ENCODE measurements around the gene STARD13. TPM values are rescaled to one million over a fixed set of nuclear protein-coding genes. Genes with fewer than 3 reads are reported as not detected.

STARD13 gene
- polyA plus RNA-seq, 1 experiment, result 21.2 TPM

DNA sequence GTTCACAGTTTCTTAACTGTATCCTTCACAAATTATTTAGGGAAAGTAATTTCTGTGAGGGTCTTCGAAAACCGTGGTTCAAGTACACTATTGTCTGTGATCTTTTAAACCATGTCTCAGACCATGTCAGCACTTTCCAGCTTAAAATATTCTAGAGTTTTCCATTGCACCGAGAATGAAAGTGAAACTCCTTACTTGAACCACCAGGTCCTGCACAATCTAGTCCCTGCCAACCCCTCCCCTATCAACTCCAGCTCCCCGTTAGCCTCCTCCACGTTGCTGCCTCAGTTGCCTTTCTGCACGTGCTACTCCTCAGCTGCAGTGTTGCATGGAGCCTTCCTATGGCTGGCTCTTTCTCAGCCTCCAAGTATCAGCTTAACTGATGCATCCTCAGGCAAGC is 7.2 kb upstream of the STARD13 start:
- DNase-seq (ENCODE audit: low read depth), result no peak
- CTCF ChIA-PET, result interaction anchor here (1.3 kb wide), 1 partner anchor 17 kb away, joined by 4 read pairs; no protein-coding TSS in a partner anchor
- H3K4me3 ChIP-seq (ENCODE audit: low read depth, low read length), result no peak overlapping the region
- no peaks in the 10 kb centered on the region for H3K36me3 ChIP-seq (ENCODE audit: control insufficient read depth, insufficient read depth, low read length)
- TF ChIP-seq, protein P1, sequence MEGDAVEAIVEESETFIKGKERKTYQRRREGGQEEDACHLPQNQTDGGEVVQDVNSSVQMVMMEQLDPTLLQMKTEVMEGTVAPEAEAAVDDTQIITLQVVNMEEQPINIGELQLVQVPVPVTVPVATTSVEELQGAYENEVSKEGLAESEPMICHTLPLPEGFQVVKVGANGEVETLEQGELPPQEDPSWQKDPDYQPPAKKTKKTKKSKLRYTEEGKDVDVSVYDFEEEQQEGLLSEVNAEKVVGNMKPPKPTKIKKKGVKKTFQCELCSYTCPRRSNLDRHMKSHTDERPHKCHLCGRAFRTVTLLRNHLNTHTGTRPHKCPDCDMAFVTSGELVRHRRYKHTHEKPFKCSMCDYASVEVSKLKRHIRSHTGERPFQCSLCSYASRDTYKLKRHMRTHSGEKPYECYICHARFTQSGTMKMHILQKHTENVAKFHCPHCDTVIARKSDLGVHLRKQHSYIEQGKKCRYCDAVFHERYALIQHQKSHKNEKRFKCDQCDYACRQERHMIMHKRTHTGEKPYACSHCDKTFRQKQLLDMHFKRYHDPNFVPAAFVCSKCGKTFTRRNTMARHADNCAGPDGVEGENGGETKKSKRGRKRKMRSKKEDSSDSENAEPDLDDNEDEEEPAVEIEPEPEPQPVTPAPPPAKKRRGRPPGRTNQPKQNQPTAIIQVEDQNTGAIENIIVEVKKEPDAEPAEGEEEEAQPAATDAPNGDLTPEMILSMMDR (IDR thresholded peaks at IDR 0.05; ENCODE audit: insufficient read depth, low read depth, low read length), result no peak
- POLR2A ChIA-PET, result no interaction called here
- no peaks in the 10 kb centered on the region for H3K27me3 ChIP-seq (ENCODE audit: control insufficient read depth, insufficient read depth, low read length)

DNA sequence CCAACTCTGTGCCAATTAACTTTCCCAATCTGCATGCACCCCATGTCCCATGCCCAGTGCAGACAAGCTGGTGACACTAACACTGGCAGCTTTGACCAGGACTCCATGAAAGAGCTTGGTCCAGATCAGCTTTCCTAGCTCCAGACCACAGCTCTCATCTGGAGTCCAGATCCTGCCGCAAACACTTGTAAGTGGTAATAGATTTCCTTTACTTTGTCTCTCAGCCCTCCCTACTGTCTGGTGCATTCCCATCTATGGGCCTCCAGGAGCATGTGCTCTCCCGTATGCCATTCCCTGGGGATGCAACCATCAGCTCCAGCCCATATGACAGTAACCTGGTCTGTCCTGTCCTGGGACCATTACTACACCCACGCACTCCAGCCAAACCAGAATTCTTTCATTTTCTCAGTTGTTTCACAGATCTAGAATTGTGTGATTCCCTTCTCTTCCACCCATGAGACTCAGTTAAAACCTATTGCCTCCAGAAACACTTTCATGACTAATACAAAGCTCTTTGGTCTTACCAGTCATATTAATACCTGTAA is 4.9 kb upstream of the STARD13 start:
- ChIA-PET CTCF (interaction anchor here (0.6 to 1.6 kb wide), 5 partner anchors 11 to 469 kb away, joined by 3 to 5 read pairs (median 3); no protein-coding TSS in a partner anchor), POLR2A (interaction anchor here (0.6 kb wide), 2 partner anchors 85 to 219 kb away, joined by 3 read pairs; no protein-coding TSS in a partner anchor)
- TF ChIP-seq, protein P1 (IDR thresholded peaks at IDR 0.05; ENCODE audit: insufficient read depth, low read depth, low read length), result no peak
- no peaks in the 10 kb centered on the region for H3K36me3 ChIP-seq (ENCODE audit: control insufficient read depth, insufficient read depth, low read length)
- H3K4me3 ChIP-seq (ENCODE audit: low read depth, low read length), result no peak overlapping the region
- H3K27me3 ChIP-seq (ENCODE audit: control insufficient read depth, insufficient read depth, low read length), result no peaks in the 10 kb centered on the region
- DNase-seq (ENCODE audit: low read depth), result no peak

DNA sequence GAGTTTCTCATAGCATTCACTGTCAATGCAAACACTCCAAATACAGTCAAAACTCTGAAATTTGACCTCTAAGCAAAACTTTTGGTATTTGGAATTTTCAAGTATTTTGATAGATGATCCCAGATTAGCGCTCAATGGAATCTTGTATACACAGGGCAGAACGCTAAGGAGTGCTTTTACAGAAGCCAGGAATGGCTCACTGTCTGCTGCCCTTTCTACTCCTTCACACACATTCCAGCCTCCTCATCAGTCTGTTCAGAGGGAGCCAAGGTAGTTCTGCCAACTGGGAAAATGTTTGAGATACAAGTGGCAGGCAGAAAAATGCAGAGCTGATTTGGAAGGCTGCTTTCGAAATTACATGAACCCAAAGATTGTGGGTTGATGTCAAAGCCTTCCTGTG is 4.4 kb upstream of the STARD13 start:
- Histone ChIP-seq H3K36me3 (ENCODE audit: control insufficient read depth, insufficient read depth, low read length) (no peaks in the 10 kb centered on the region), H3K27me3 (ENCODE audit: control insufficient read depth, insufficient read depth, low read length) (no peaks in the 10 kb centered on the region), H3K4me3 (ENCODE audit: low read depth, low read length) (no peak overlapping the region)
- TF ChIP-seq, protein P1 (IDR thresholded peaks at IDR 0.05; ENCODE audit: insufficient read depth, low read depth, low read length), result no peak
- DNase-seq (ENCODE audit: low read depth), result no peak
- CTCF ChIA-PET, result interaction anchor here (0.6 to 1.6 kb wide), 4 partner anchors 10 to 470 kb away, joined by 3 read pairs; no protein-coding TSS in a partner anchor
- POLR2A ChIA-PET, result no interaction called here

DNA sequence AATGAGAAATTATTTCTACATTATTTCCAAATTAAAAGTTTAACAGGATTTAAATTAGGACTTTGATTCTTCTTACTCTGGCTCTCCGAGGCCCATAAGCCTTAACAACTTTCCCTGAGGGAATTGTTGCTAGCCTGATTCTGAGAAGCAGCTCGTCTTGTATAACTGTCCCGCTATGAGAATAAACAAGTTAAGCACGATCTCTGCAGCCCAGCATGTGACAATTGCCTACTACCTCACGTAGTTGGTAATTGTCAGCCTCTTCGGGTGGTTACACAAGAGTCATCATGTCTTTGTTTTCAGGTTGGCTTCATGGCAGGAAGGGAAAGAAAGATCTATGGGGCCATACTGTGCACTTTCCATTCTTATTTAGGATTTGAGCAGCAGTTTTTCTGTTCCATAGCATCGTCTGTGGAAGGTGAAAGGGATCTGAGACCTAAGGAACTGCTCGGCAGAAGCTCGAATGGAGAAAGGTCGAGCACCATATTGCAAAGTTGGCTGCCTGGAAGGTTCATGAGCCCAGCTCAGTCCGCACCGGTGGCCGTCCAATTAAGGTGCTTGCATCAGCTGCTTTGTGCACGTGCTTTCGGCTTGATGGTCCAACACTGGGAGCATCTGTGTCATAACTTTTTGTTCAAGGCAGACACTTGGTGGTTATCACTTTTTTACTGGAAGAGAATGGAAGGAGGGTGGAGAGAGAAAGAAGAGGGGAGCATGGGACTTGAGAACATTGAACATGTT is 1.8 kb upstream of the STARD13 start:
- Histone ChIP-seq H3K36me3 (ENCODE audit: control insufficient read depth, insufficient read depth, low read length) (no peaks in the 10 kb centered on the region), H3K4me3 (ENCODE audit: low read depth, low read length) (no peak overlapping the region), H3K27me3 (ENCODE audit: control insufficient read depth, insufficient read depth, low read length) (no peaks in the 10 kb centered on the region)
- POLR2A ChIA-PET, result no interaction called here
- TF ChIP-seq, protein P1 (IDR thresholded peaks at IDR 0.05; ENCODE audit: insufficient read depth, low read depth, low read length), result no peak
- CTCF ChIA-PET, result interaction anchor here (0.8 kb wide), 1 partner anchor 36 kb away, joined by 3 read pairs; no protein-coding TSS in a partner anchor
- DNase-seq (ENCODE audit: low read depth), result no peak

DNA sequence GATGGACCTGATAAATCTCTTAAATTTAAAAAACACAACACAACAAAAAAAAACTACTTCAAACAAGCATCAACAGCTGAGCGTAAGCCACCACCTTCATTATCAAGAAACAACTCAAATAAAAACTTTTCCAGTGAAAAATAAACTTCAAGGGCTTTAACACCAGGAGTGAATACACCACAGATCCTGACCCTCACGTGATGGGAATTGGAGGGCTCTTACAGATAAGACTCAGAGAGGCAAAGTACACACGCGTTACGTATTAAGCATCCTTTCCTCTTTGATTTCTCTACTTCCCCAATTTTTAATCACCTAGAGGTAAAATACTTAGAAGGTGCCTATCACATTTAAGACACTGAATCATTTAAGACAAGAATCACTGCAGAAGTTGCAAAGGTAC is 573 bp upstream of the STARD13 start:
- TF ChIP-seq, protein P1 (IDR thresholded peaks at IDR 0.05; ENCODE audit: insufficient read depth, low read depth, low read length), result no peak
- ChIA-PET POLR2A (no interaction called here), CTCF (interaction anchor here (1.0 to 1.5 kb wide), 5 partner anchors 50 to 228 kb away, joined by 3 to 6 read pairs (median 4); no protein-coding TSS in a partner anchor)
- Histone ChIP-seq H3K27me3 (ENCODE audit: control insufficient read depth, insufficient read depth, low read length) (no peaks in the 10 kb centered on the region), H3K36me3 (ENCODE audit: control insufficient read depth, insufficient read depth, low read length) (no peaks in the 10 kb centered on the region), H3K4me3 (ENCODE audit: low read depth, low read length) (peak overlapping the region; percentile 27)
- no peak for DNase-seq (ENCODE audit: low read depth)

Measured in BJ (cell line).